Activated CD4-positive, alpha-beta T cell treated with anti-CD3 and anti-CD28 coated beads for 36 hours (primary cell): ENCODE measurements around the gene RBKS. TPM values are rescaled to one million over a fixed set of nuclear protein-coding genes. Genes with fewer than 3 reads are reported as not detected.

Source experiments
- ATAC-seq: fragments of 200-7000 bp; cut with Tn5 transposase; one replicate; pipeline ENCODE4 v1.10.0; 2021; ENCODE audit warnings: mild to moderate bottlenecking, moderate library complexity
- CTCF ChIA-PET: fragments of 350-600 bp; sonication (Branson Sonifier 250); formaldehyde crosslinking; loops from one replicate; lab custom pipeline; 2021; ENCODE audit warnings: antibody characterized with exemption; lab: Charles Lee
- POLR2A ChIA-PET: fragments of 350-600 bp; sonication (Branson Sonifier 250); formaldehyde crosslinking; loops from one replicate; lab custom pipeline; 2021; ENCODE audit warnings: antibody characterized with exemption, inconsistent platforms; lab: Charles Lee
- DNase-seq: peaks from one replicate; pipeline ENCODE4 v3.0.0-alpha.2; 2020
- H3K27ac Mint-ChIP-seq: one replicate; pipeline ENCODE4 v1.8.0; 2021; ENCODE audit warnings: mixed read lengths
- H3K27me3 Mint-ChIP-seq: one replicate; pipeline ENCODE4 v1.8.0; 2021; ENCODE audit warnings: mixed read lengths
- H3K36me3 Mint-ChIP-seq: one replicate; pipeline ENCODE4 v1.8.0; 2021; ENCODE audit warnings: low read depth, mixed read lengths
- H3K4me1 Mint-ChIP-seq: one replicate; pipeline ENCODE4 v1.8.0; 2021; ENCODE audit warnings: mixed read lengths
- H3K4me3 Mint-ChIP-seq: one replicate; pipeline ENCODE4 v1.8.0; 2021; ENCODE audit warnings: mild to moderate bottlenecking, moderate library complexity, mixed read lengths
- H3K9me3 Mint-ChIP-seq: one replicate; pipeline ENCODE4 v1.8.0; 2021; ENCODE audit warnings: low read depth, mixed read lengths
- intact Hi-C, 2 experiments: fragments of 100-400 bp; cut with DNase I in 1 of 2; cut with micrococcal nuclease in 1 of 2; formaldehyde crosslinking; loops; one replicate each; pipeline versions ENCODE4 v1.14.2 to v1.15.1; 2022 to 2024; cut with DNase I, micrococcal nuclease
- total RNA-seq, 2 experiments: library from RNA; stranded (reverse); gene quantifications; one replicate each; pipeline ENCODE4 v1.2.3, GENCODE V29; 2021

RBKS gene
- total RNA-seq, 2 experiments from 2014 or later = 4.6 to 6.4 TPM

DNA sequence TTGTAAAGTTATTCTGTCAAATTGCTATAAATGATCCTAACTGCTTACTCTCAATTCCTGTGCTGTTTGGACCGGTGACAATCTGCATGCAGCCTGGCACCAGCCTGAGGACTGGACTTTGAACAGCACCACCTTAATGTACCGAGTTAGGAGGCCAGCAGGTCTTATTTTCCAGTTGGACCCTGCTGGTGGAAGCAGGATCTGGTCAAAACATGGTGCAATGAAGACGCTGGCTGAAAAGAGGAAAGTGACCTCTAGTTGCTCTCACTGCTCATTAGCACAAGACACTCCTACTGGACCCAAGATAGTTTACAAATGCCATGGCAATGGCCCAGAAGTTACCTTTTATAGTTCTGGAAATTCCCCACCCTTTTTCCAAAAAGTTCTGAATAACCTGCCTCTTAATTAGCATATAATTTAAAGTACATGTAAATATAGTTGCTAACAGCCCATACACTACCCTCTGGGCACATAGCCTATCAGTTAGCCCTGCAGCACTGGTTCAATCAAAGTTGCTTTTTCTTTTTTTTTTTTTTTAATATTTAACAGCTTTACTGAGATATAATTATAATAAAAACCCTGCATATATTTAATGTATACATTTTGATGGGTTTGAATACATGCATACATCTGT, 35.8 kb downstream of the RBKS start:
- no peak for ATAC-seq
- Mint-ChIP-seq H3K4me1 (peaks cover 29% of the 10 kb centered on the region), H3K27me3 (no peaks in the 10 kb centered on the region), H3K4me3 (no peak overlapping the region), H3K9me3 (peaks cover 3% of the 10 kb centered on the region), H3K27ac (no peak overlapping the region), H3K36me3 (peaks cover 5% of the 10 kb centered on the region)
- no peak for DNase-seq
- POLR2A ChIA-PET = no interaction called here
- intact Hi-C loops = no loop called here
- CTCF ChIA-PET = no interaction called here

DNA sequence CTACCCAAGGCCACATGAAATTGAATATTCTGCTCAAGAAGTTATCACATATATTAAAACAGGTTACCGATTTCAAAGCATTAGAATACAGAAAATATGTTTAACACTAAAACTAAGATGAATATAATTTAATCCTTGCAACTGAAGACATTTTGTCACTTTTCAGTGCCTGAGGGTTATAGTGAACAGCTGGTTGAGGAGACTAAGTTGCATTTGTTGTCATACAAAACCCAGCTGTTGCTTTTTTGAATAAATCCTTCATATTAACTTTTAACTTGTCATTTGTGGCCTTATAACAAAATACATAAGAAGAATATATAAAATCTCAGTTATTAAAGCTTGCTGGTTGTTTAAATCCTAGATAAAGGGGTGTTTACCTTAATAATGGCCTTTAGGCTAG, 37.5 kb downstream of the RBKS start:
- peaks cover 3% of the 10 kb centered on the region for H3K9me3 Mint-ChIP-seq
- POLR2A ChIA-PET = no interaction called here
- peaks cover 28% of the 10 kb centered on the region for H3K4me1 Mint-ChIP-seq
- H3K36me3 Mint-ChIP-seq = peaks cover 5% of the 10 kb centered on the region
- H3K4me3 Mint-ChIP-seq = no peak overlapping the region
- H3K27me3 Mint-ChIP-seq = no peaks in the 10 kb centered on the region
- H3K27ac Mint-ChIP-seq = no peak overlapping the region
- ATAC-seq (no peak), DNase-seq (no peak)
- CTCF ChIA-PET = interaction anchor here (0.5 to 0.9 kb wide), 4 partner anchors 16 to 394 kb away, joined by 3 read pairs; no protein-coding TSS in a partner anchor
- intact Hi-C loops = no loop called here

DNA sequence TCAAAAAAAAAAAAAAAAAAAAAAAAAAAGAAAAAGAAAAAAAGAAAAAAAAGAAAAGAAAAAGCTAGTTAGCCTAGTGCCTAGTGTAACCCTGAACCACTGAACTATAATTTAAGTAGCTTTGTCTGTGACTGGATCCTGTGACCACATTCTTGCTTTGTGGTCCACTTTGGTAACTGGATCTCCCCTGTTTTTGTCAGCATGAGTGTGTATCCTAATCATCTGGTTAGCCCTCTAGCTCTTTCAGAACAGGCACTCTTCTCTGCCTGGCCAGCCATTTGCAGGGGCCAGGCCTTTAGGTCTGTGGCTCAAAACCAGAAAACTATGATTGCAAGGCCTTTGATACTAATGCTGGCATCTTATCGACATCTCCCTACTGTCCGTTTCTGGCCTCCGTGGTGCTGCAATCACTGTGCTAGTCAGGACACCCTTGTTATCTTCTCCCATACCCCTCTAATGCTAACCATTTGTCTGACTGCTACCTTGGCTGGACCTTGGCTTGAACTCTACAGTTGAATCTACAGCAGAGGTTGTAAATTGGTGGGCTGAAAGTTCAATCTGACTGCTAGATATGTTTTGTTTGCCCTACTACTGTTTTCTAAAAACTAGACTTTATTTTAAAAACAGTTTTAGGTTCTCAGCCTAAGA, 40.5 kb downstream of the RBKS start:
- H3K4me3 Mint-ChIP-seq = no peak overlapping the region
- POLR2A ChIA-PET = no interaction called here
- H3K36me3 Mint-ChIP-seq = no peaks in the 10 kb centered on the region
- no peak for DNase-seq
- no peaks in the 10 kb centered on the region for H3K27me3 Mint-ChIP-seq
- H3K4me1 Mint-ChIP-seq = no peaks in the 10 kb centered on the region
- no peak for ATAC-seq
- no peaks in the 10 kb centered on the region for H3K9me3 Mint-ChIP-seq
- intact Hi-C loops = no loop called here
- no peak overlapping the region for H3K27ac Mint-ChIP-seq
- CTCF ChIA-PET = no interaction called here

DNA sequence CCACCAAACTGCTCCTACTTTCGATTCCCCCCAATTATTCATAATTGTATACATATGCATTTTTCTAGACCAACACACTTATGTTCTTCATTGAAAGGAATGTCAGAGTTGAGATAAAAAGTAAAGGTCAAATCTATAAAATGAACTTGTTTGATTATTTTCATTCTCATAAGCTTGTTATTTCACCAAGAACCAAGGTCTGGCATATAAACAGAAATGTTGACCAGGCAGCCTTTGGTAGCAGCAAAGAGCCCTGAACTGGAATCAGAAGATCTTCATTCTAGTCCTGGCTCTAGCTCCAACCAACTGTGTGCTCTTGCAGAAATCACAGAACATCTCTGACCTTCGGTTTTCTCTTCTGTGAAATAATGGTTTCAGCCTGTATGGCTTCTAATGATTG, 42.9 kb downstream of the RBKS start:
- Mint-ChIP-seq H3K27me3 (no peaks in the 10 kb centered on the region), H3K4me3 (no peak overlapping the region), H3K36me3 (no peaks in the 10 kb centered on the region), H3K27ac (no peak overlapping the region), H3K4me1 (no peaks in the 10 kb centered on the region), H3K9me3 (no peaks in the 10 kb centered on the region)
- intact Hi-C loops = no loop called here
- ChIA-PET POLR2A (interaction anchor here (0.5 kb wide), 1 partner anchor 432 kb away, joined by 3 read pairs; no protein-coding TSS in a partner anchor), CTCF (interaction anchor here (0.8 to 1.0 kb wide), 2 partner anchors 10 to 12 kb away, joined by 3 read pairs; no protein-coding TSS in a partner anchor)
- ATAC-seq (no peak), DNase-seq (no peak)

DNA sequence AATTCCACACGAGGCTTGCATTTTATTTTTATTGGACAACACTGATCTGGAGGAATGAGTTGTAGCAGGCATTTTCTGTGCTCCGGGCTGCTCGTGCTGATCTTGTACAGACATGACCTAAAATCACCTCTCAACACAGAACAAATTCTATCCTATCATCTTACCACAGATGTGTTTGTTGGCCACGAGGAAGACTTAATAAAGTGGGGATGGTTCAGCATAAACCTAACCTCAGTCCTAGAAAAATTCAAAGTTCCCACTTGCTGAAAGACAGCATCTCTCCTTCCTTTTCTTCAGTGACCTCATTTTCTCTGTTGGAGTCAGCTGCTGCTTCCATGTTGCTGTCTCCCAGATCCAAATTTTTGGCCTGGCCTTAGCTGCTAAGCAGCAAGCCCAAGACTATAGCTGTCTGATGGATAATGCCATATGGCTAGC, 45.3 kb downstream of the RBKS start:
- ChIA-PET CTCF (interaction anchor here (0.6 kb wide), 1 partner anchor 23 kb away, joined by 3 read pairs; no protein-coding TSS in a partner anchor), POLR2A (no interaction called here)
- intact Hi-C loops = no loop called here
- DNase-seq (no peak), ATAC-seq (no peak)
- H3K27me3 Mint-ChIP-seq = no peaks in the 10 kb centered on the region
- H3K27ac Mint-ChIP-seq = no peak overlapping the region
- no peaks in the 10 kb centered on the region for H3K9me3 Mint-ChIP-seq
- no peaks in the 10 kb centered on the region for H3K36me3 Mint-ChIP-seq
- no peak overlapping the region for H3K4me3 Mint-ChIP-seq
- H3K4me1 Mint-ChIP-seq = no peaks in the 10 kb centered on the region

DNA sequence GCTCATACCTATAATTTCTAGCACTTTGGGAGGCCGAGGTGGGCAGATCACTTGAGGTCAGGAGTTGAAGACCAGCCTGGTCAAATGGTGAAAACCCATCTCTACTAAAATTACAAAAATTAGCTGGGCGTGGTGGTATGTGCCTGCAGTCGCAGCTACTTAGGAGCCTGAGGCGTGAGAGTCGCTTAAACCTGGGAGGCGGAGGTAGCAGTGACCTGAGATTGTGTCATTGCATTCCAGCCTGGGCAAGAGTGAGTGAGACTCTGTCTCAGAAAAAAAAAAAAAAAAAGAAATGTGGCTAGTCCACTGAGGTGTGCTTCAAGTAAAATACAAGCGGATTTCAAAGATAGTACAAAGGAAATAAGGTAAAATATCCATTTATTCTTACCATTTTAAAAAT, 46.2 kb downstream of the RBKS start:
- no peaks in the 10 kb centered on the region for H3K36me3 Mint-ChIP-seq
- H3K27me3 Mint-ChIP-seq = no peaks in the 10 kb centered on the region
- no peak for ATAC-seq
- CTCF ChIA-PET = interaction anchor here (0.7 kb wide), 1 partner anchor 326 kb away, joined by 4 read pairs; no protein-coding TSS in a partner anchor
- no peaks in the 10 kb centered on the region for H3K9me3 Mint-ChIP-seq
- no peak for DNase-seq
- POLR2A ChIA-PET = interaction anchor here (0.6 kb wide), 1 partner anchor 308 kb away, joined by 3 read pairs; no protein-coding TSS in a partner anchor
- no peak overlapping the region for H3K4me3 Mint-ChIP-seq
- intact Hi-C loops = no loop called here
- H3K27ac Mint-ChIP-seq = no peak overlapping the region
- H3K4me1 Mint-ChIP-seq = no peaks in the 10 kb centered on the region

DNA sequence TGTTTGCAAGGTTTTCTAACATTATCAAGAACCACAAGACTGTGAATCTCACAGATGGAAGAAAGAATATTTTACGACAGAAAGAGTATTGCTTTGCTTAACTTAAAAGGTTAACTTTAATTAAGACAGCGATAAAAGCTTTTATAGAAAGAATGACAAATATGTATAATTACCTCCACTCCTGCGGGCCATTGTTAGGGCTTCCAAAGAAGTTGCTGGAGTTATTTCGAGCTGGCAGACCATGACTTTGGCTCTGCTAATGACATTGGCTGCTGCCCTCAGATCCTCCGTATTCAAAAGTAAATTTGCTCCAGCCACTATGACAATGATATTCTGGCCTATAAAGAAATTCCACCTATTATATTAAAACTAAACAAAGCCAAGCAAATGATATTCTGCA, 47.3 kb downstream of the RBKS start:
- DNase-seq (no peak), ATAC-seq (no peak)
- no peaks in the 10 kb centered on the region for H3K9me3 Mint-ChIP-seq
- CTCF ChIA-PET = interaction anchor here (0.6 to 1.1 kb wide), 2 partner anchors 13 to 29 kb away, joined by 3 to 4 read pairs; no protein-coding TSS in a partner anchor
- intact Hi-C loops = no loop called here
- H3K36me3 Mint-ChIP-seq = no peaks in the 10 kb centered on the region
- POLR2A ChIA-PET = no interaction called here
- H3K27me3 Mint-ChIP-seq = no peaks in the 10 kb centered on the region
- no peak overlapping the region for H3K4me3 Mint-ChIP-seq
- H3K4me1 Mint-ChIP-seq = no peaks in the 10 kb centered on the region
- H3K27ac Mint-ChIP-seq = no peak overlapping the region

DNA sequence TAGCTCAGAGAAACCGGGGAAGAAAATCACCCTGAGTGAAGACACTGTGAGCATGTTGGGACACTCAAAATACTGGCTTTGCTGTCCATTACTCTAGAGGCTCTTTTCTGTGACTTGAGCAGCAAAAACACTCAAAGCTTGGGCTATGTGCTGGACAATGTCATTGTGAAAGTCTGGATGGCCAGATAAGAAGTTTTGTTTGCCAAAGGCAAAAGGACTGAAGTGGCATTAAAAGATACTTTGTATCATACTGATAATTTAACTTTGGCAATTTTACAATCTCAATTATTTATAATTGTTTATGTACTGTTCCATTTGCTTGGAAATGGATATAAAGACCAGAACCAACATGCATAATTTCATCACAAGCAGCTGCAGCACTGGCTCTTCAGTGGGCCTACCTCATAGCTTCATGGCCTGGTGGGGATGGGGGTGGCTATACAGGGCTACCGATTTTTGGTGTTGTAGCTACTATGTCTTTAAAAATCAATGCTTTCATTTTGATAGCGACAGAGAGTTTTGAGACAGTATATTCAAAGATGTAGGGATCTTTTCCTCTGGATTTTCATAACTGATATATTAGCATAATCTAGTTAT, 51.1 kb downstream of the RBKS start:
- Mint-ChIP-seq H3K27ac (no peak overlapping the region), H3K4me3 (no peak overlapping the region), H3K4me1 (no peaks in the 10 kb centered on the region), H3K36me3 (no peaks in the 10 kb centered on the region), H3K9me3 (no peaks in the 10 kb centered on the region), H3K27me3 (no peaks in the 10 kb centered on the region)
- DNase-seq = no peak
- ChIA-PET CTCF (no interaction called here), POLR2A (no interaction called here)
- ATAC-seq = no peak
- intact Hi-C loops = no loop called here

DNA sequence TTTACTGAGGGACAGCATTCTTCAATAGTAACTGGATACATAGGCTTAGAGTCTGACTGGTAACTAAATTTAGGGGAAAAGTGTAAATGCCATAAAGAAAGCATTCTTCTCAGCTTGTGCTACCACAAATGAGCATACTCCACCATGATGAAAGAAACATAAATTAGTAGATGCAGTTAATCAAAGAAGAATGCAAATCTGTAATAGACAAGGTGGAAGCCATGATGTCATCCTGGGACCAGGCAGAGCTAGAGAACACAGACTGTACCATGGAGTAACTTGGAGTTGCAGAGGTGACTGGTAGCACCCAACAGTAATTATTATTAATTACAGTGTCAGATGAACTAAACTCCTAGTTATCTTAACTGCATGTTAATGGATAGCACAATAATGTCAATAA, 51.7 kb downstream of the RBKS start:
- H3K4me1 Mint-ChIP-seq = no peaks in the 10 kb centered on the region
- ChIA-PET CTCF (no interaction called here), POLR2A (no interaction called here)
- H3K36me3 Mint-ChIP-seq = no peaks in the 10 kb centered on the region
- H3K27me3 Mint-ChIP-seq = no peaks in the 10 kb centered on the region
- intact Hi-C loops = no loop called here
- no peaks in the 10 kb centered on the region for H3K9me3 Mint-ChIP-seq
- no peak overlapping the region for H3K4me3 Mint-ChIP-seq
- ATAC-seq = no peak
- no peak for DNase-seq
- no peak overlapping the region for H3K27ac Mint-ChIP-seq

DNA sequence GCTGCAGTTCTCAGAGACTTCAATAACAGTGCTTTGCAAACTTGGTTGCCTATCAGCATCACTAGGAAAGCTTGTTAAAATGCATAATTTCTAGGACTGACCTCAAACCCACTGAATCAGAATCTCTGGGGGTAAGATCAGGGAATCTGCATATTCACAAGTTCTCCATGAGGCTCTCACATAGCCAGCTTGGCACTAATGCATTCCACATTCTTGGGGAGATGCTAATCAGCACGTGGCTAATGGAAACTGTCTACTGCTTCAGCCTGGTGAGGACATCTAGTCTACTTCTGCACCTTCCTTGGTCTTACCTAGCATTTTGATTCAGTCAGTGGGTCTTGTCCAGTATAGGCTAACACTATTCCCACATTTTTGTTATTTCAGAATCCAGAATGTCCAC, 56.3 kb downstream of the RBKS start:
- ChIA-PET CTCF (interaction anchor here (0.6 kb wide), 1 partner anchor 48 kb away, joined by 3 read pairs; no protein-coding TSS in a partner anchor), POLR2A (no interaction called here)
- H3K27ac Mint-ChIP-seq = no peak overlapping the region
- DNase-seq = no peak
- no peaks in the 10 kb centered on the region for H3K27me3 Mint-ChIP-seq
- intact Hi-C loops = no loop called here
- peaks cover 8% of the 10 kb centered on the region for H3K36me3 Mint-ChIP-seq
- H3K4me3 Mint-ChIP-seq = no peak overlapping the region
- H3K9me3 Mint-ChIP-seq = no peaks in the 10 kb centered on the region
- no peaks in the 10 kb centered on the region for H3K4me1 Mint-ChIP-seq
- ATAC-seq = no peak

DNA sequence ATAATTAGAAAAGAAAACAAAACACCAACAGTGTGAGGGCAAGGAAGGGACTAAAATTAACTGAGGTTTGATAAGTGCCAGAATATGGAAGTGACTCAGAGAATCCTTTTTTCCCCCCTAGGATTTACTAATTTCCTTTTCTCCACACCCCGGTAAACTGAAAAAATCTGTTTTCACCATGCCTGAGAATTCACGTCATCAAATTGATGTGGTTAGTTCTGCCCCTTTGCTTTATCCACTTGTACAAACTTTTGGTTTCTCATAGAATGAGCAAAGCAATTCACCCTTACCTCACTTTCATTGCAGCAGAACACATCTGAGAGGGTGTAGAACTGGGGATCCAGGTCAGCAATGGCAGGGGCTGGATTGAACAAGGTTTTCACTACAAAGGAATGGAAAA, 57.8 kb downstream of the RBKS start:
- no peak overlapping the region for H3K27ac Mint-ChIP-seq
- H3K36me3 Mint-ChIP-seq = peaks cover 8% of the 10 kb centered on the region
- H3K27me3 Mint-ChIP-seq = no peaks in the 10 kb centered on the region
- no peak overlapping the region for H3K4me3 Mint-ChIP-seq
- ATAC-seq = no peak
- ChIA-PET CTCF (interaction anchor here (0.6 kb wide), 1 partner anchor 538 kb away, joined by 3 read pairs; no protein-coding TSS in a partner anchor), POLR2A (no interaction called here)
- no peak for DNase-seq
- intact Hi-C loops = no loop called here
- no peaks in the 10 kb centered on the region for H3K4me1 Mint-ChIP-seq
- H3K9me3 Mint-ChIP-seq = no peaks in the 10 kb centered on the region
